Measurements from ENCODE around the gene BRINP1. TPM values are rescaled to one million over a fixed set of nuclear protein-coding genes. Genes with fewer than 3 reads are reported as not detected.

The BRINP1 gene
- total RNA-seq, 2 experiments from 2014 or later = not detected

DNA sequence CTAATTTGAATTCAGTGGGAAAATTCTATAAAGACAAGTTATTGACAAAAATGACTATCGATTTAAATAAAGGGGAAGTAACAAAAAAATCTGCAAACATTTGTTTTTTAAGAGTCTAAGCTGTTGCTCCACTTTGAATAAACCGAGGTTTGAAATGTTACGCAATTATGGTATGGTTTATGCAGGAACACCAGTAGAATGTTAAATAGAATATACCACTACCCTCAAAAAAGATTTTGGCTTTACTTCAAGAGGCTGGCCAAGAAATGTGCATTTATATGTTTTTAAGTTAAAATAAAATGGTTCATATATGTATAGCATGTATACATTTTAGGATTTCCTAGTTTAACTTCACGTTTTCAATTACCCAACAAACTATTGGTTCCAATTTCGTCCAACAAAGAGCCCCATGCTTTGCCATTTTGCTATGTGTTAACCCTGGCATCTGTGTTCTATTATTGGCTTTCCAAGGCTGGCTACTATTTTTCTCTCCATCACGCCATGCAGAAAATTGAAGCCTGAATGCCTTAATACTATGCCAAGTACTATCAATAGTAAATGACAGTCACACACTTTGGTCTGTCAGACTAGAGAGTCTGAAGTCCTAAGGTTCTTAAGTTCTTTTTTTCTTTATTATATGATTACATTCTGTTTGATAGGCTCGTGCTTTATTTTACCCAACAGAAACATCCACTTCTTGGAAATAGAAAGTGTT is 171.2 kb downstream of the BRINP1 start:
- Histone ChIP-seq H3K27ac (ENCODE audit: low read depth in 1 of 2, low read length in 2 of 2) (no peak overlapping the region), H3K4me1 (ENCODE audit: insufficient read depth, low read length) (no peaks in the 10 kb centered on the region), H3K9me3 (ENCODE audit: control insufficient read depth in 1 of 2, insufficient read depth in 1 of 2, low read length in 2 of 2) (no peaks in the 10 kb centered on the region), H3K4me3 (ENCODE audit: low read length) (no peak overlapping the region), H3K27me3 (ENCODE audit: control insufficient read depth in 1 of 2, insufficient read depth in 2 of 2, low read length in 2 of 2) (no peaks in the 10 kb centered on the region), H3K36me3 (ENCODE audit: insufficient read depth, low read length) (no peaks in the 10 kb centered on the region)
- no peak overlapping the region for H3K27ac Mint-ChIP-seq
- no peak for DNase-seq
- TF ChIP-seq, protein P1, sequence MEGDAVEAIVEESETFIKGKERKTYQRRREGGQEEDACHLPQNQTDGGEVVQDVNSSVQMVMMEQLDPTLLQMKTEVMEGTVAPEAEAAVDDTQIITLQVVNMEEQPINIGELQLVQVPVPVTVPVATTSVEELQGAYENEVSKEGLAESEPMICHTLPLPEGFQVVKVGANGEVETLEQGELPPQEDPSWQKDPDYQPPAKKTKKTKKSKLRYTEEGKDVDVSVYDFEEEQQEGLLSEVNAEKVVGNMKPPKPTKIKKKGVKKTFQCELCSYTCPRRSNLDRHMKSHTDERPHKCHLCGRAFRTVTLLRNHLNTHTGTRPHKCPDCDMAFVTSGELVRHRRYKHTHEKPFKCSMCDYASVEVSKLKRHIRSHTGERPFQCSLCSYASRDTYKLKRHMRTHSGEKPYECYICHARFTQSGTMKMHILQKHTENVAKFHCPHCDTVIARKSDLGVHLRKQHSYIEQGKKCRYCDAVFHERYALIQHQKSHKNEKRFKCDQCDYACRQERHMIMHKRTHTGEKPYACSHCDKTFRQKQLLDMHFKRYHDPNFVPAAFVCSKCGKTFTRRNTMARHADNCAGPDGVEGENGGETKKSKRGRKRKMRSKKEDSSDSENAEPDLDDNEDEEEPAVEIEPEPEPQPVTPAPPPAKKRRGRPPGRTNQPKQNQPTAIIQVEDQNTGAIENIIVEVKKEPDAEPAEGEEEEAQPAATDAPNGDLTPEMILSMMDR (IDR thresholded peaks at IDR 0.05) = no peak
- ChIA-PET POLR2A (no interaction called here), CTCF (no interaction called here)
- no peak overlapping the region for H3K4me3 Mint-ChIP-seq
- H3K36me3 Mint-ChIP-seq (ENCODE audit: low read depth) = no peaks in the 10 kb centered on the region
- H3K27me3 Mint-ChIP-seq = no peaks in the 10 kb centered on the region
- no peaks in the 10 kb centered on the region for H3K4me1 Mint-ChIP-seq (ENCODE audit: low read depth)
- no peak for ATAC-seq (ENCODE audit: poor library complexity)
- peaks cover 2% of the 10 kb centered on the region for H3K9me3 Mint-ChIP-seq
- intact Hi-C loops (cut with DNase I, micrococcal nuclease) = no loop called here

DNA sequence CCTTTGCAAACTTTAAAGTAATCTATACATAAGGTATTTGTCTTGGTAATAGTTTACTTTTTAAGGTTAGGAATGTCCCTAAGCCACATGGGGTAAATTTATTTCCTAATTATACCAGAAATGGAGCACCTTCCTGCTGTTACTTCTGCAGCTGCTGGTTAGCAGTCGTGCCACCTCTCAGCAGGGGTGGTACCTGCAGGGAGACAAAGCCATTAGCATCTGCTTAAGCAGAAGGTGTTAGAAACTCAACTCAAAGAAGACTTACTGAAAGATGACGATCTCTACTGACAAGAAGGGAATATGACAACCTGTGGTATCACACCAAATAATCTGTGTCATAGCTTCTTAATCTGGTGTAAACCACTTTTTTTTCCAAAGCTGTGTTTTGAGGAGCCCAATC is 173.7 kb downstream of the BRINP1 start:
- Histone ChIP-seq H3K4me3 (ENCODE audit: low read length) (no peak overlapping the region), H3K36me3 (ENCODE audit: insufficient read depth, low read length) (no peaks in the 10 kb centered on the region), H3K27me3 (ENCODE audit: control insufficient read depth in 1 of 2, insufficient read depth in 2 of 2, low read length in 2 of 2) (no peaks in the 10 kb centered on the region), H3K9me3 (ENCODE audit: control insufficient read depth in 1 of 2, insufficient read depth in 1 of 2, low read length in 2 of 2) (no peaks in the 10 kb centered on the region), H3K27ac (ENCODE audit: low read depth in 1 of 2, low read length in 2 of 2) (no peak overlapping the region), H3K4me1 (ENCODE audit: insufficient read depth, low read length) (no peaks in the 10 kb centered on the region)
- ATAC-seq (ENCODE audit: poor library complexity) (no peak), DNase-seq (no peak)
- Mint-ChIP-seq H3K36me3 (ENCODE audit: low read depth) (no peaks in the 10 kb centered on the region), H3K9me3 (peaks cover 2% of the 10 kb centered on the region), H3K27ac (no peak overlapping the region), H3K27me3 (no peaks in the 10 kb centered on the region), H3K4me1 (ENCODE audit: low read depth) (no peaks in the 10 kb centered on the region), H3K4me3 (no peak overlapping the region)
- TF ChIP-seq, protein P1 (IDR thresholded peaks at IDR 0.05) = no peak
- ChIA-PET POLR2A (no interaction called here), CTCF (no interaction called here)
- intact Hi-C loops (cut with DNase I, micrococcal nuclease) = no loop called here

DNA sequence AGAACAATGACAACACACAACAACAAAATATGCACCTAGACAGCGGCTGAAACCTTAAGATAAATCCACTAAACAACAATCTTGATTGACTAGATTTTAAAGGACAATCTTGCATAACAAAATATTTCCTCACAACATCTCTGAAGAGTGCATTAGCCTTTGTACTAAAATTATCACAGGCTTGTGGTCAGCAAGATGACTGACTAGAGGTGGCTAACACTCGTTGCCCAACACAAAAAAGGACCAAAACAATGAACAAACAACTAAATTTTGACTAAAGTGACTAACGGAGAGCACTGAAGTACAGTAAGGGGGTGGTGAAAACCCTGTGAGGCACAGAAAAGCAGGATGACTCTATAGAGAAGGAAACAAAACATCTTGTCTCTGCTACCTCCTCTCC is 183.9 kb downstream of the BRINP1 start:
- H3K27me3 Mint-ChIP-seq = no peaks in the 10 kb centered on the region
- Histone ChIP-seq H3K36me3 (ENCODE audit: insufficient read depth, low read length) (no peaks in the 10 kb centered on the region), H3K9me3 (ENCODE audit: control insufficient read depth in 1 of 2, insufficient read depth in 1 of 2, low read length in 2 of 2) (peaks cover 0 to 12% of the 10 kb centered on the region in 2 experiments), H3K4me1 (ENCODE audit: insufficient read depth, low read length) (no peaks in the 10 kb centered on the region), H3K4me3 (ENCODE audit: low read length) (no peak overlapping the region), H3K27ac (ENCODE audit: low read depth in 1 of 2, low read length in 2 of 2) (no peak overlapping the region), H3K27me3 (ENCODE audit: control insufficient read depth in 1 of 2, insufficient read depth in 2 of 2, low read length in 2 of 2) (no peaks in the 10 kb centered on the region)
- no peak overlapping the region for H3K4me3 Mint-ChIP-seq
- no peak overlapping the region for H3K27ac Mint-ChIP-seq
- DNase-seq = no peak
- no peaks in the 10 kb centered on the region for H3K36me3 Mint-ChIP-seq (ENCODE audit: low read depth)
- ChIA-PET POLR2A (no interaction called here), CTCF (no interaction called here)
- peaks cover 6% of the 10 kb centered on the region for H3K9me3 Mint-ChIP-seq
- TF ChIP-seq, protein P1 (IDR thresholded peaks at IDR 0.05) = no peak
- no peak for ATAC-seq (ENCODE audit: poor library complexity)
- intact Hi-C loops (cut with DNase I, micrococcal nuclease) = no loop called here
- no peaks in the 10 kb centered on the region for H3K4me1 Mint-ChIP-seq (ENCODE audit: low read depth)

Measured in CD4-positive, alpha-beta T cell (primary cell).